ENCODE measurements around the gene BBS7. TPM values are rescaled to one million over a fixed set of nuclear protein-coding genes. Genes with fewer than 3 reads are reported as not detected.

BBS7 gene
- total and polyA plus RNA-seq, 2 of the 13 experiments (the other 11 are each of a cell fraction or from before 2014, with no cell fraction given) = 9.0 to 15.7 TPM

- 0 out of 2 replicates have a peak, but pooled peaks have one; percentile 30 for TF ChIP-seq GATAD2A (CRISPR knock-in tag; IDR thresholded peaks at IDR 0.05)
- no peak for TF ChIP-seq ADNP (CRISPR knock-in tag; IDR thresholded peaks at IDR 0.05)
- TF ChIP-seq TBX2 (CRISPR knock-in tag; IDR thresholded peaks at IDR 0.05; ENCODE audit: borderline replicate concordance) = peak; percentile 29; the same call in 1 of the 2 replicates
- no peak for TF ChIP-seq ZNF383 (CRISPR knock-in tag; IDR thresholded peaks at IDR 0.05; ENCODE audit: borderline replicate concordance)
- no peak for TF ChIP-seq TIGD3 (CRISPR knock-in tag; IDR thresholded peaks at IDR 0.05; ENCODE audit: borderline replicate concordance)
- no peak for TF ChIP-seq FUBP1 (CRISPR knock-in tag; IDR thresholded peaks at IDR 0.05; ENCODE audit: borderline replicate concordance)
- TF ChIP-seq KDM5B (CRISPR knock-in tag; IDR thresholded peaks at IDR 0.05; ENCODE audit: borderline replicate concordance) = peak; percentile 62; the same call in 1 of the 2 replicates
- TF ChIP-seq KMT2A (CRISPR knock-in tag; IDR thresholded peaks at IDR 0.05) = peak; percentile 84; the same call in 1 of the 2 replicates
- TF ChIP-seq FOXA3 (CRISPR knock-in tag; IDR thresholded peaks at IDR 0.05) = 0 out of 2 replicates have a peak, but pooled peaks have one; percentile 6
- peak; percentile 33; the same call in 1 of the 2 replicates for TF ChIP-seq ZNF768 (CRISPR knock-in tag; IDR thresholded peaks at IDR 0.05)
- peak; percentile 38; the same call in 1 of the 2 replicates for TF ChIP-seq ZBTB7B (CRISPR knock-in tag; IDR thresholded peaks at IDR 0.05)
- peak; percentile 46; the same call in 1 of the 2 replicates for TF ChIP-seq HDAC2 (CRISPR knock-in tag; IDR thresholded peaks at IDR 0.05)
- TF ChIP-seq NAIF1 (CRISPR knock-in tag; IDR thresholded peaks at IDR 0.05; ENCODE audit: borderline replicate concordance) = no peak
- TF ChIP-seq CREM (IDR thresholded peaks at IDR 0.05) = peak; percentile 81
- no peak for TF ChIP-seq CREM (CRISPR knock-in tag; IDR thresholded peaks at IDR 0.05)
- TF ChIP-seq RXRB (CRISPR knock-in tag; IDR thresholded peaks at IDR 0.05; ENCODE audit: borderline replicate concordance) = peak; percentile 41; the same call in 1 of the 2 replicates
- TF ChIP-seq EP300 (IDR thresholded peaks at IDR 0.05; ENCODE audit: low read depth in 2 of 2, low read length in 2 of 2) = no peak
- TF ChIP-seq EP300 (CRISPR knock-in tag; IDR thresholded peaks at IDR 0.05; ENCODE audit: borderline replicate concordance) = no peak
- peak; percentile 81 for TF ChIP-seq ZNF501 (CRISPR knock-in tag; IDR thresholded peaks at IDR 0.05)
- TF ChIP-seq GABPB1 (CRISPR knock-in tag; IDR thresholded peaks at IDR 0.05) = peak; percentile 69; the same call in 1 of the 2 replicates
- TF ChIP-seq ZNF430 (CRISPR knock-in tag; IDR thresholded peaks at IDR 0.05) = 0 out of 2 replicates have a peak, but pooled peaks have one; percentile 46
- TF ChIP-seq GPN1 (CRISPR knock-in tag; IDR thresholded peaks at IDR 0.05; ENCODE audit: borderline replicate concordance) = no peak
- peak; percentile 88 for TF ChIP-seq POLR2G (IDR thresholded peaks at IDR 0.05; ENCODE audit: low read depth, low read length)
- TF ChIP-seq ZNF772 (CRISPR knock-in tag; IDR thresholded peaks at IDR 0.05) = no peak; the same call in 1 of the 2 replicates
- TF ChIP-seq NONO (IDR thresholded peaks at IDR 0.05) = no peak
- TF ChIP-seq NONO (CRISPR knock-in tag; conservative IDR thresholded peaks at IDR 0.05) = peak; percentile 76
- peak; percentile 62; the same call in 1 of the 2 replicates for TF ChIP-seq SPEN (CRISPR knock-in tag; IDR thresholded peaks at IDR 0.05; ENCODE audit: low read depth)
- TF ChIP-seq KLF16 (CRISPR knock-in tag; IDR thresholded peaks at IDR 0.05) = peak in 1 of 2 experiments; percentile 30; a peak in 1 of 4 replicates
- no peak for TF ChIP-seq HCFC1 (IDR thresholded peaks at IDR 0.05; ENCODE audit: low read depth, low read length)
Observed at GRCh38 chr4:121869841-121870822, at the start of gene BBS7 (continued).

All from HepG2 (cell line).